GM21528 (cell line): ENCODE results near the gene C19orf25.
"Not testable (repeated sequence)": the region's sequence is repeated elsewhere in the genome, so short reads cannot be mapped to it uniquely, and the experiment has no call there.

ENCODE experiments used
- ATAC-seq: cut with Tn5 transposase; IDR thresholded peaks from one replicate; pipeline ENCODE4 v1.9.1; 2021; ENCODE audit warnings: mild to moderate bottlenecking, moderate library complexity; ENCODE audit not compliant: unreplicated experiment, low FRiP score

Gene C19orf25

GRCh38 chr19:1482361-1483130 lies 3.5 kb upstream of the C19orf25 start:
- no peak for ATAC-seq

- ATAC-seq, result no peak
These were observed 2.9 kb upstream of the C19orf25 start for GRCh38 chr19:1481893-1482360.

GRCh38 chr19:1481224-1481892 lies 2.3 kb upstream of the C19orf25 start:
- ATAC-seq, result no peak

DNA sequence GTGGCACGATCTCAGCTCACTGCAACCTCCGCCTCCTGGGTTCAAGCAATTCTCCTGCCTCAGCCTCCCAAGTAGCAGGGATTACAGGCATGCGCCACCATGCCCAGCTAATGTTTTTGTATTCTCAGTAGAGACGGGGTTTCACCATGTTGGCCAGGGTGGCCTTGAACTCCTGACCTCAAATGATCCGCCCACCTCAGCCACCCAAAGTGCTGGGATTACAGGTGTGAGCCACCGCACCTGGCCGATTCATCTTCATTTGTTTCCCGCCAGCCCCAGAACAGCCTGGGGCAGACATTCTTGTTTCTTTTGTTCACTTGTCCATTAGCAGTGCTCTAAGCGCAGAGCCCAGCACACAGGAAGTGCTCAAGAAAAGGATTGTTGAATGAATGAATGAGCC lies 2.0 kb downstream of the C19orf25 start:
- ATAC-seq, result not testable (repeated sequence)

GRCh38 chr19:1475751-1476437 lies 3.1 kb downstream of the C19orf25 start:
- no peak for ATAC-seq

GRCh38 chr19:1474765-1475351 lies 4.2 kb downstream of the C19orf25 start:
- ATAC-seq, result no peak

DNA sequence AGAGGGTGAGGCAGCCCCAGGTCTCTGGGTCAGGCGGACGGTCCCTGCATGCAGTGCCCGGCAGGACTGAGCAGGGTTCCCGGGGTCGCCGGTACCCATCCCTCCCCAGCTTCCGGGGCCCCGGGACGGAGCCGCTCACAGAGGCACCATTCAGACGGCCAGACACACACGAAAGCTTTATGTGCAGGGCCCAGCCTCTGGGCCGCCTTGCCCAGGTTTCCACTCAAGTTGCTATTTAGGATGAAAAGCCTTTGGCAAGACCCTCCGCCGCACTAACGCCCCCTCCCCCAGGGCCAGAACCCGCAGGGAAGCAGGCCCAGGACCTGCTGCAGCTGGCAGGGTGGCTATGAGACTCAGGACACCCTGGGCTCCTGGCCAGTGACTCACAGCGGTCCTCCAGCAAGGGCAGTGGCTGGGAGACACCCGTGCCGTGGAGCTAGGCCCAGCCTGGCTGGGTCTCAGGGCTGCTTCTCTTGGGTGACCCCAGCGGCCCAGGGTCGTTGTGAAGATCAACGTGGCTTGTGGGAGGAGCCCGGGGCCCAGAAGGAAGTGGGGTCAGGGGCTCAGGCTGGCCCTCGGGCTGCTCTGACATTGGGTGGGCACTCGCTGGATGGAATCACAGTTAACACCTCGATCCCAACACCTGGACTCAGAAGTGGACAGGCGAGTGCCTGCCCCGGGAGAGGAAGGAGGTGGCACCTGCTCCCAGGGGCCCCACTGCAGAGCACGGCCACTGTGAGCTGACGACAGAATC lies 4.8 kb downstream of the C19orf25 start:
- no peak for ATAC-seq

- no peak for ATAC-seq
These were observed 5.7 kb downstream of the C19orf25 start for GRCh38 chr19:1473085-1473851.

- ATAC-seq, result no peak
These were observed 6.6 kb downstream of the C19orf25 start for GRCh38 chr19:1472231-1473084.

DNA sequence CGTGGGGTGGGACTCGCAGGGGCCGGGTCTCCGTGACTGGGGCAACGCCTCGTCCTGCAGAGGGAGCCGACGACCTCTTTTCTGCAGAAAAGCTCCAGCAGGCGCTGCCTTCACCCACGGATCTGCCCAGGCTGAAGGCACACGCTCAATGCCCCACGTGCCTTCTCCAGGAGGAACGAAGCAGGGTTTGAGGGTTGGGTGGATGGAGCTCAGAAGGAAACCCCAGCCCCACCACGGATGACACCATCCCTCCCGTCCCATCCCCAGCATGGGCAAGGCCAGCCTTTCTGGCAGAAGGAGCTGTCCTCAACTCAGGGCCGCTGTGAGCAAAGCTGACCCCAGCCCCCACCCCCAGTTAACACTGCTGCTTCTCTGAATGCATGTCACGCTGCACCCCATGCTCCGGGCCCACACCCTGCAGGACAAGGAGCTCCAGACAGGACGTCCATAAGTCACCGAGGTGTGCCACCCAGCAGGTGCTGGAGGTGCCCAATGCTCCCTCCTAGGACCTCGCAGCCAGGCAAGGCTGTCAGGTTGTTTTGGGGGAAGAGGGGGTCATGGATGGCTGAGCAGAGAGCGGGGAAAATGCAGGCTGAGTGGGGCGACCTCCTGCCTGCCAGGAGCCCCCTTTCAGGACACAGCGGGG lies 7.4 kb downstream of the C19orf25 start:
- ATAC-seq, result no peak

DNA sequence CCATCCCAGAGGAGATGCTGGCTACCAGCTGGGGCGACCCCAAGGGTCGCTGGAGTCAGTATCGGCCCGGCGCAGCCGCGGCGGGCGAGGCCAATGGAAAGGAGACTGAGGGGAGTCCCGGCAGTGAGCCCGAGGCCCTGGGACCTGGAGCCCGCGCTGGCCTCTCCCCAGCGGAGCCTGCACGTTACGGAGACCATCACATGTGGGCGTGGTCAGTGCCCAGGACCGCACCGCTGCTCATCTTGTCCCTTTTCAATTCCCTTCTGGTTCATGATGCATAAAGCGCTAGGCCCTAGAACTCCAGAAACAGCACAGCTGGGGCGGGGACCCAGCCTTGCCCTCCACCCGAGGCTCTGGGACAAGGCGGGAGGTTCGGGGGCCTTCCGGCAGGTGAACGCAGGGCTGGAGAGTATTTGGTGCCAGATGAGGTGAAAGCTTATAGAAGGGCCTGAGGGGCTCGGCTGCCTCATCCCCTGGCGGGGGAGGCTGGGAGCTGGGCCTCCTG lies 8.0 kb downstream of the C19orf25 start:
- no peak for ATAC-seq

DNA sequence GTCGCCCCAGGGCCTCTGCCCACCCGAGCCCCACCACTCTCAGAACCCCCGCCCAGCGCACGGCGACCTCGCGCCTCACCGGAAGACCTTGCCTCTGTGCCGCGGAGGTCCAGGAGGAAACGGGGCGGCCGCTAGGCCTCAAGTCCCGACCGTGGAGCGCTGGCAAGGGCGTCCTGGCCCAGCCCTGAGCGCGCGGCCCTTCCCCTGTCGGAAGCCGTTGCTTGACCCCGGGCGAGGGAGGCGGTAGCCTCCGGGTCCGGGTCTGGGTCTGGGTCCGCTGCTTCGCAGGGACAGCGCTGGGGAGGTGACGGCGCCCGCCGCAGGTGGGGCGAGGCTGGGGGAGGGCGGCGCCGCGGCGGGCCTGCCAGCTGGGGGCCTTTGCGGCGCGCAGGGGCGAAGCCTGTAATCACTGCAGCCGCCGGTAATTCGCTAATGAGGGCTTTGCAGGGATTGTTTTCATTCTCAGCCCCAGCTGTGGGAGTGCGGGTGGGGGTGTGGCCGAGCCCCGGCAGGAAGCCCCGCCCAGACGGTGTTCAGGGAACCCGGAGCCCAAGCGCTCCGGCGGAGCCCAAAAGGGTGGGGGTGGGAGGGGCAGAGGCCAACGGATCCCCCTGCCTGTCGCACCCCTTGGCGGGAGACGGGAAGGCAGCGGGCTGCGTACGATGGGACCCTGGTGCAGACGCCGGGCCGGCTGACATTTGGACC lies 8.6 kb downstream of the C19orf25 start:
- ATAC-seq, result no peak

- ATAC-seq, result no peak
These were observed 9.0 kb downstream of the C19orf25 start for GRCh38 chr19:1470055-1470304.

DNA sequence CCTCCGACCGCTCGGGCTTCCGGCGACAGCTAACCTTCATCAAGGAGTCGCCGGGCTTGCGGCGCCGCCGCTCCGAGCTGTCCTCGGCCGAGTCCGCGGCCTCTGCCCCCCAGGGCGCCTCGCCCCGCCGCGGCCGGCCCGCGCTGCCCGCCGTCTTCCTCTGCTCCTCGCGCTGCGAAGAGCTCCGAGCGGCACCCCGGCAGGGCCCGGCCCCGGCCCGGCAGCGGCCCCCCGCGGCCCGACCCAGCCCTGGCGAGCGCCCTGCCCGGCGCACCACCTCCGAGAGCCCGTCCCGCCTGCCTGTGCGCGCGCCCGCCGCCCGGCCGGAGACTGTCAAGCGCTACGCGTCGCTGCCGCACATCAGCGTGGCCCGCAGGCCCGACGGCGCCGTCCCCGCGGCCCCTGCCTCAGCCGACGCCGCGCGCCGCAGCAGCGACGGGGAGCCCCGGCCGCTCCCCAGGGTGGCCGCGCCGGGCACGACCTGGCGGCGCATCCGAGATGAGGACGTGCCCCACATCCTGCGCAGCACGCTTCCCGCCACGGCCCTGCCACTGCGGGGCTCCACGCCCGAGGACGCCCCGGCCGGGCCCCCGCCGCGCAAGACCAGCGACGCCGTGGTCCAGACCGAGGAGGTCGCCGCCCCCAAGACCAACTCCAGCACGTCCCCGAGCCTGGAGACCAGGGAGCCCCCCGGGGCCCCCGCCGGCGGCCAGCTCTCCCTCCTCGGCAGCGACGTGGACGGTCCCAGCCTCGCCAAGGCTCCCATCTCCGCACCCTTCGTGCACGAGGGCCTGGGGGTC lies 9.6 kb downstream of the C19orf25 start:
- ATAC-seq, result no peak

DNA sequence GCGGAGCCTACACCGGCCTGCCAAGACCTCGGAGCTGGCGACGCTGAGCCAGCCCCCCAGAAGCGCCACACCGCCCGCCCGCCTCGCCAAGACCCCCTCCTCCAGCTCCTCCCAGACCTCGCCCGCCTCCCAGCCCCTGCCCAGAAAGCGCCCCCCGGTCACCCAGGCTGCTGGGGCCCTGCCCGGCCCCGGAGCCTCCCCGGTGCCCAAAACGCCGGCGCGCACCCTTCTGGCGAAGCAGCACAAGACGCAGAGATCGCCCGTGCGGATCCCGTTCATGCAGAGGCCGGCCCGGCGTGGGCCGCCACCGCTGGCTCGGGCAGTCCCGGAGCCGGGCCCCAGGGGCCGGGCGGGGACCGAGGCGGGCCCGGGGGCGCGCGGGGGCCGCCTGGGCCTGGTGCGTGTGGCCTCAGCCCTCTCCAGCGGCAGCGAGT lies 10.2 kb downstream of the C19orf25 start:
- no peak for ATAC-seq

DNA sequence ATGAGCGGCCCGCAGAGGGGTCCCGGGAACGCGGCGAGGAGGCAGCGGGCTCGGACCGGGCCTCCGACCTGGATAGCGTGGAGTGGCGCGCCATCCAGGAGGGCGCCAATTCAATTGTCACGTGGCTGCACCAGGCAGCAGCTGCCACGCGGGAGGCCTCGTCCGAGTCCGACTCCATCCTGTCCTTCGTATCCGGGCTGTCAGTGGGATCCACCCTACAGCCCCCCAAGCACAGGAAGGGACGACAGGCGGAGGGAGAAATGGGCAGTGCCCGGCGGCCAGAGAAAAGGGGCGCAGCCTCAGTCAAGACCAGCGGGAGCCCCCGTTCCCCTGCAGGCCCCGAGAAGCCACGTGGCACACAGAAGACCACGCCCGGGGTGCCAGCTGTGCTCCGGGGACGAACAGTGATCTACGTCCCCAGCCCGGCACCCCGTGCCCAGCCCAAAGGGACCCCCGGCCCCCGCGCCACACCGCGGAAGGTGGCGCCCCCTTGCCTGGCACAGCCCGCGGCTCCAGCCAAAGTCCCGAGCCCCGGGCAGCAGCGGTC lies 10.7 kb downstream of the C19orf25 start:
- no peak for ATAC-seq
